ENCODE results near the gene GSE1. TPM values are rescaled to one million over a fixed set of nuclear protein-coding genes. Genes with fewer than 3 reads are reported as not detected.
A peak's percentile ranks its signal among the peaks of the same experiment; 100 is the strongest.

Gene GSE1
- total RNA-seq, 1 experiment from 2014 or later = 7.0 TPM

GRCh38 chr16:85675251-85675874, 62.2 kb downstream of the GSE1 start:
- peak; percentile 23 for DNase-seq (ENCODE audit: low read depth)

- no peak for DNase-seq (ENCODE audit: low read depth)
Measured at GRCh38 chr16:85676466-85676865, 63.3 kb downstream of the GSE1 start.

GRCh38 chr16:85677383-85677967, 64.4 kb downstream of the GSE1 start:
- DNase-seq (ENCODE audit: low read depth) = no peak

GRCh38 chr16:85678016-85678415, 64.9 kb downstream of the GSE1 start:
- no peak for DNase-seq (ENCODE audit: low read depth)

GRCh38 chr16:85678821-85679220, 65.7 kb downstream of the GSE1 start:
- no peak for DNase-seq (ENCODE audit: low read depth)

GRCh38 chr16:85679870-85680269, 66.7 kb downstream of the GSE1 start:
- DNase-seq (ENCODE audit: low read depth) = no peak

- DNase-seq (ENCODE audit: low read depth) = no peak
Measured at GRCh38 chr16:85680352-85680944, 67.3 kb downstream of the GSE1 start.

GRCh38 chr16:85681255-85681654, 68.1 kb downstream of the GSE1 start:
- no peak for DNase-seq (ENCODE audit: low read depth)

- DNase-seq (ENCODE audit: low read depth) = no peak
Measured at GRCh38 chr16:85682516-85682915, 69.4 kb downstream of the GSE1 start.

GRCh38 chr16:85683363-85683762, 70.2 kb downstream of the GSE1 start:
- no peak for DNase-seq (ENCODE audit: low read depth)

GRCh38 chr16:85685251-85685650, 72.1 kb downstream of the GSE1 start:
- no peak for DNase-seq (ENCODE audit: low read depth)

GRCh38 chr16:85686912-85687591, 73.9 kb downstream of the GSE1 start:
- no peak for DNase-seq (ENCODE audit: low read depth)

- DNase-seq (ENCODE audit: low read depth) = no peak
Measured at GRCh38 chr16:85687651-85688471, 74.7 kb downstream of the GSE1 start.

GRCh38 chr16:85688586-85689284, 75.6 kb downstream of the GSE1 start, which contains the start of gene GINS2:
TSS of gene GINS2 (minus strand) at chr16:85688954. CDS start at chr16:85688898, 56 bp downstream.
- peak; percentile 90 for DNase-seq (ENCODE audit: low read depth)

GRCh38 chr16:85689285-85689949, 76.3 kb downstream of the GSE1 start:
- no peak for DNase-seq (ENCODE audit: low read depth)

- DNase-seq (ENCODE audit: low read depth) = no peak
Measured at GRCh38 chr16:85689950-85690320, 76.8 kb downstream of the GSE1 start.

GRCh38 chr16:85690469-85691064, 77.4 kb downstream of the GSE1 start:
- peak; percentile 27 for DNase-seq (ENCODE audit: low read depth)

- no peak for DNase-seq (ENCODE audit: low read depth)
Measured at GRCh38 chr16:85695196-85696128, 82.3 kb downstream of the GSE1 start.

GRCh38 chr16:85696781-85697180, 83.7 kb downstream of the GSE1 start:
- DNase-seq (ENCODE audit: low read depth) = no peak
